Glutamatergic neuron (in vitro differentiated cells): ENCODE measurements around the gene MYOD1. TPM values are rescaled to one million over a fixed set of nuclear protein-coding genes. Genes with fewer than 3 reads are reported as not detected.

Source experiments
- DNase-seq: peaks from one replicate; pipeline ENCODE4 v3.0.0; 2022
- H3K27ac Mint-ChIP-seq: one replicate; pipeline ENCODE4 v1.8.0; 2020; ENCODE audit warnings: mild to moderate bottlenecking, mixed read lengths, inconsistent platforms; ENCODE audit not compliant: unreplicated experiment
- H3K27me3 Mint-ChIP-seq: one replicate; pipeline ENCODE4 v1.8.0; 2020; ENCODE audit warnings: mild to moderate bottlenecking, moderate library complexity, mixed read lengths, inconsistent platforms; ENCODE audit not compliant: unreplicated experiment
- H3K36me3 Mint-ChIP-seq: one replicate; pipeline ENCODE4 v1.8.0; 2020; ENCODE audit warnings: mild to moderate bottlenecking, mixed read lengths, inconsistent platforms; ENCODE audit not compliant: unreplicated experiment
- H3K4me1 Mint-ChIP-seq: one replicate; pipeline ENCODE4 v1.8.0; 2020; ENCODE audit warnings: mild to moderate bottlenecking, low read depth, mixed read lengths, inconsistent platforms; ENCODE audit not compliant: unreplicated experiment
- H3K4me3 Mint-ChIP-seq: one replicate; pipeline ENCODE4 v1.8.0; 2020; ENCODE audit warnings: mild to moderate bottlenecking, mixed read lengths, inconsistent platforms; ENCODE audit not compliant: unreplicated experiment
- H3K9me3 Mint-ChIP-seq: one replicate; pipeline ENCODE4 v1.8.0; 2020; ENCODE audit warnings: mild to moderate bottlenecking, moderate library complexity, mixed read lengths, inconsistent platforms; ENCODE audit not compliant: unreplicated experiment
- CTCF ChIP-seq: fragments of 200-600 bp; sonication (generic); IDR thresholded peaks from one replicate; pipeline ENCODE4 v1.5.0; 2021; ENCODE audit not compliant: partially characterized antibody, unreplicated experiment
- total RNA-seq: library from RNA; stranded (reverse); fragmentation: NEBNext Ultra II Directional; extraction: Animal tissue kit (Norgen Biotek cat#: 25700); gene quantifications from one replicate; pipeline ENCODE4 v1.2.1, GENCODE V29; 2021; ENCODE audit not compliant: unreplicated experiment

The MYOD1 gene
- total RNA-seq, 1 donor from 2014 or later: not detected

- Mint-ChIP-seq H3K9me3 (no peaks in the 10 kb centered on the region), H3K4me1 (no peaks in the 10 kb centered on the region), H3K36me3 (peaks cover 4% of the 10 kb centered on the region), H3K27ac (no peak overlapping the region), H3K4me3 (no peak overlapping the region), H3K27me3 (peaks cover 28% of the 10 kb centered on the region)
- TF ChIP-seq CTCF: peak; percentile 38
- no peak for DNase-seq
Measured at GRCh38 chr11:17722000-17722643, 2.8 kb downstream of the MYOD1 start.

GRCh38 chr11:17724020-17724908, 4.9 kb downstream of the MYOD1 start:
- Mint-ChIP-seq H3K27ac (no peak overlapping the region), H3K4me1 (no peaks in the 10 kb centered on the region), H3K9me3 (peaks cover 2% of the 10 kb centered on the region), H3K4me3 (no peak overlapping the region), H3K36me3 (peaks cover 4% of the 10 kb centered on the region), H3K27me3 (peaks cover 20% of the 10 kb centered on the region)
- no peak for DNase-seq
- no peak for TF ChIP-seq CTCF

GRCh38 chr11:17725174-17725573, 5.8 kb downstream of the MYOD1 start:
- no peak for TF ChIP-seq CTCF
- Mint-ChIP-seq H3K27me3 (peaks cover 20% of the 10 kb centered on the region), H3K9me3 (peaks cover 2% of the 10 kb centered on the region), H3K27ac (no peak overlapping the region), H3K4me1 (no peaks in the 10 kb centered on the region), H3K4me3 (no peak overlapping the region), H3K36me3 (peaks cover 4% of the 10 kb centered on the region)
- no peak for DNase-seq

DNA sequence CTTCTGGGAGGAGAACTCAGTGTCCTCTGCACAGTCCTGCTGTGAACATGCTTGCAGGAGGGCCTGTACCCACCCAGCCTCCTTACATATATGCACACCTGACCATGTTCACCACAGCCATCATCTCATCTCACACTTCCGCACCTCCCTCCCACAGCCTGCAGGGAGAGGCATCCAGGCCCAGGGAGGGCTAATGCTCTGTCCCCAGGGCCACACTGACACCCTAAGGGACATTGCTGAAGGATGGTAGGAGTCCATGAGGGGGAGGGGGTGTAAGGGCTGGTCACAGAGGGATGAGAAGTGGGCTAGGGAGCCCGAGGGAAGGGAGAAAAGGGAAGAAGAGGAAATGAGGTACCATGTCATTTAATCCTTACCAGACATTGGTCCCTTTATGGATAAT, 10.8 kb downstream of the MYOD1 start:
- no peak for TF ChIP-seq CTCF
- peaks cover 9% of the 10 kb centered on the region for H3K9me3 Mint-ChIP-seq
- no peak for DNase-seq
- peaks cover 7% of the 10 kb centered on the region for H3K27me3 Mint-ChIP-seq
- peaks cover 14% of the 10 kb centered on the region for H3K4me1 Mint-ChIP-seq
- no peak overlapping the region for H3K4me3 Mint-ChIP-seq
- H3K36me3 Mint-ChIP-seq: no peaks in the 10 kb centered on the region
- no peak overlapping the region for H3K27ac Mint-ChIP-seq
